A549 (cell line): ENCODE results near the gene TMEM232. TPM values are rescaled to one million over a fixed set of nuclear protein-coding genes. Genes with fewer than 3 reads are reported as not detected.
A peak's percentile ranks its signal among the peaks of the same experiment; 100 is the strongest.

Experiments
- ATAC-seq, 2 experiments: fragments of 200-7000 bp in 1 of 2; fragments of >200 bp in 1 of 2; cut with Nextera tagmentation in 1 of 2; cut with Tn5 transposase in 1 of 2; 3 replicates each; pipeline versions ENCODE4 v1.8.0 to v1.9.1; 2018 to 2020; ENCODE audit warnings: mild to moderate bottlenecking in 1 of 2, moderate library complexity in 1 of 2
- CTCF ChIA-PET: fragments of 300-600 bp; sonication (Branson Sonifier 250); formaldehyde crosslinking; extraction: SDS; loops from one replicate; lab custom pipeline; 2021; ENCODE audit warnings: antibody characterized with exemption, inconsistent platforms; lab: Yijun Ruan, JAX
- POLR2A ChIA-PET: fragments of 350-600 bp; formaldehyde crosslinking; extraction: SDS; loops from one replicate; lab custom pipeline; 2021; ENCODE audit warnings: antibody characterized with exemption, inconsistent platforms; lab: Yijun Ruan, JAX
- DNase-seq, 2 experiments: peaks; one replicate each; pipeline versions ENCODE4 v3.0.0 to v3.0.0-alpha.2; 2011 to 2016; ENCODE audit warnings: low read depth in 1 of 2, low spot score in 1 of 2
- FAIRE-seq: peaks from 2 replicates; lab custom pipeline; 2011; peaks lifted over from hg19 to GRCh38; lab: Jason Lieb, UNC
- H3K27ac ChIP-seq, 2 experiments: fragments of >200 bp; sonication (Bioruptor Twin); formaldehyde crosslinking; 3 replicates each; pipeline ENCODE4 v1.5.1; 2016 to 2017
- H3K4me1 ChIP-seq: fragments of >200 bp; sonication (Bioruptor Twin); formaldehyde crosslinking; 3 replicates; pipeline ENCODE4 v1.6.1; 2016
- H3K4me2 ChIP-seq: fragments of >200 bp; sonication (Bioruptor Twin); formaldehyde crosslinking; 3 replicates; pipeline ENCODE4 v1.6.1; 2016
- H3K4me3 ChIP-seq: fragments of >200 bp; sonication (Bioruptor Twin); formaldehyde crosslinking; 3 replicates; pipeline ENCODE4 v1.5.1; 2016
- H3K9me3 ChIP-seq: fragments of >200 bp; sonication (Bioruptor Twin); formaldehyde crosslinking; 3 replicates; pipeline ENCODE4 v1.6.1; 2016
- ATOH8 ChIP-seq: fragments of 250-450 bp; sonication (Bioruptor Pico); IDR thresholded peaks from 2 replicates; pipeline ENCODE4 v1.5.0; 2020; ENCODE audit warnings: low read depth, mild to moderate bottlenecking, moderate library complexity
- BCL3 ChIP-seq: fragments of >200 bp; sonication (Bioruptor Twin); formaldehyde crosslinking; IDR thresholded peaks from 3 replicates; pipeline ENCODE4 v1.6.1; 2016
- CHD2 ChIP-seq: fragments of 150-350 bp; IDR thresholded peaks from 2 replicates; pipeline ENCODE4 v1.6.1; 2014; ENCODE audit warnings: low read length; ENCODE audit not compliant: partially characterized antibody
- CHD4 ChIP-seq: fragments of 200-600 bp; sonication (generic); IDR thresholded peaks from 2 replicates; pipeline ENCODE4 v1.6.1; 2016; ENCODE audit warnings: antibody characterized with exemption, mild to moderate bottlenecking, borderline replicate concordance
- ELK1 ChIP-seq: fragments of 150-350 bp; IDR thresholded peaks from 2 replicates; pipeline ENCODE4 v1.6.1; 2014; ENCODE audit warnings: low read depth, mild to moderate bottlenecking, low read length
- EP300 ChIP-seq, 2 experiments: fragments of >200 bp; sonication (Bioruptor Twin); formaldehyde crosslinking; IDR thresholded peaks; 2 replicates in 1 of 2; 3 replicates in 1 of 2; pipeline ENCODE4 v1.6.1; 2016 to 2017
- FOSB ChIP-seq: fragments of 250-450 bp; sonication (Bioruptor Pico); IDR thresholded peaks from 2 replicates; pipeline ENCODE4 v1.5.0; 2020; ENCODE audit warnings: mild to moderate bottlenecking, moderate library complexity
- FOSL2 ChIP-seq, 2 experiments: fragments of 450-650 bp in 1 of 2; fragments of >200 bp in 1 of 2; sonication (Bioruptor Twin) in 1 of 2; formaldehyde crosslinking; IDR thresholded peaks; 2 replicates each; pipeline versions ENCODE4 v1.5.0 to v1.6.1; 2016 to 2020; ENCODE audit warnings: mild to moderate bottlenecking in 1 of 2, moderate library complexity in 1 of 2
- HES2 ChIP-seq: fragments of >200 bp; sonication (Bioruptor Twin); formaldehyde crosslinking; IDR thresholded peaks from 2 replicates; pipeline ENCODE4 v1.6.1; 2016
- JUN ChIP-seq, 2 experiments: fragments of >200 bp; sonication (Bioruptor Twin); formaldehyde crosslinking; IDR thresholded peaks; 2 replicates in 1 of 2; 3 replicates in 1 of 2; pipeline ENCODE4 v1.6.1; 2016 to 2017
- KDM5A ChIP-seq: fragments of 200-600 bp; sonication (generic); IDR thresholded peaks from 2 replicates; pipeline ENCODE4 v1.6.1; 2016; ENCODE audit warnings: antibody characterized with exemption, mild to moderate bottlenecking
- MAX ChIP-seq: IDR thresholded peaks from 2 replicates; pipeline ENCODE4 v1.6.1; 2012
- PBX3 ChIP-seq: IDR thresholded peaks from 2 replicates; pipeline ENCODE4 v1.6.1; 2012
- PHF8 ChIP-seq: fragments of 200-600 bp; sonication (generic); IDR thresholded peaks from 2 replicates; pipeline ENCODE4 v1.6.1; 2016; ENCODE audit warnings: low read depth, mild to moderate bottlenecking, antibody characterized with exemption, moderate library complexity, borderline replicate concordance
- RAD21 ChIP-seq, 2 experiments: fragments of >200 bp in 1 of 2; sonication (Bioruptor Twin) in 1 of 2; formaldehyde crosslinking in 1 of 2; IDR thresholded peaks in 1 of 2; conservative IDR thresholded peaks in 1 of 2; 2 replicates in 1 of 2; 3 replicates in 1 of 2; pipeline ENCODE4 v1.6.1; 2012 to 2018; ENCODE audit warnings: inconsistent platforms in 1 of 2
- REST ChIP-seq: fragments of 200-600 bp; sonication (generic); IDR thresholded peaks from 2 replicates; pipeline ENCODE4 v1.6.1; 2016; ENCODE audit warnings: antibody characterized with exemption, mild to moderate bottlenecking, moderate library complexity
- SMC3 ChIP-seq: fragments of >200 bp; sonication (Bioruptor Twin); formaldehyde crosslinking; IDR thresholded peaks from 3 replicates; pipeline ENCODE4 v1.6.1; 2018; ENCODE audit warnings: inconsistent platforms
- TFCP2L1 ChIP-seq: fragments of 250-450 bp; sonication (Bioruptor Pico); IDR thresholded peaks from 2 replicates; pipeline ENCODE4 v1.5.0; 2021; ENCODE audit warnings: mild to moderate bottlenecking
- USF2 ChIP-seq: fragments of 450-650 bp; IDR thresholded peaks from 2 replicates; pipeline ENCODE4 v1.6.1; 2014; ENCODE audit warnings: antibody characterized with exemption
- ZFP36 ChIP-seq: fragments of 450-650 bp; IDR thresholded peaks from 2 replicates; pipeline ENCODE4 v1.6.1; 2014; ENCODE audit warnings: borderline replicate concordance; ENCODE audit not compliant: partially characterized antibody
- WGBS: methylation state at CpG from one replicate; pipeline ENCODE4 v1.1.6; 2017; ENCODE audit errors: missing lambda C conversion rate; 5-methylcytosine and 5-hydroxymethylcytosine counted together
- polyA plus RNA-seq, 4 experiments: library from polyadenylated mRNA; depleted of rRNA in 3 of 4; stranded (reverse); fragments of >200 nt; fragmentation: RNase III in 1 of 4; extraction: RNeasy Plus Mini Kit Qiagen cat#74134 plus additional on column Dnase treatment in 1 of 4; gene quantifications; 2 replicates in 3 of 4; 3 replicates in 1 of 4; pipeline ENCODE4 v1.2.3, GENCODE V29; 2011 to 2017

TMEM232 gene
- polyA plus RNA-seq, 2 of the 4 experiments (the other 2 are of a cell fraction), result 0.12 to 0.39 TPM

- no peak for DNase-seq
- Histone ChIP-seq H3K4me3 (no peak overlapping the region), H3K4me2 (no peak overlapping the region), H3K9me3 (no peaks in the 10 kb centered on the region), H3K4me1 (no peaks in the 10 kb centered on the region), H3K27ac (no peak overlapping the region)
- CTCF ChIA-PET, result no interaction called here
- FAIRE-seq, result no peak
- TF ChIP-seq JUN (IDR thresholded peaks at IDR 0.05), result no peak
- TF ChIP-seq TFCP2L1 (CRISPR knock-in tag), result no peak
- TF ChIP-seq ELK1, result no peak
- no peak for TF ChIP-seq ZFP36
- TF ChIP-seq PHF8, result no peak
- no peak for TF ChIP-seq RAD21 (conservative IDR thresholded peaks at IDR 0.05 in 1 of 2, IDR thresholded peaks at IDR 0.05 in 1 of 2)
- no peak for TF ChIP-seq FOSB (CRISPR knock-in tag)
- no peak for TF ChIP-seq FOSL2 (IDR thresholded peaks at IDR 0.05)
- TF ChIP-seq FOSL2 (CRISPR knock-in tag; IDR thresholded peaks at IDR 0.05), result no peak
- TF ChIP-seq CHD2, result no peak
- TF ChIP-seq USF2, result no peak
- no peak for TF ChIP-seq MAX
- ATAC-seq, result no peak
- 25% methylated on average over 4 of the region's 4 CpGs for WGBS
- POLR2A ChIA-PET, result no interaction called here
These were observed 96.1 kb downstream of the TMEM232 start for GRCh38 chr5:110630350-110630749.

- 3% methylated on average over 2 of the region's 2 CpGs for WGBS
- FAIRE-seq, result no peak
- 0 out of 6 replicates have a peak, but pooled peaks of 1 of the 2 experiments have one; percentile 31 for ATAC-seq
- Histone ChIP-seq H3K9me3 (no peaks in the 10 kb centered on the region), H3K4me1 (no peaks in the 10 kb centered on the region), H3K4me3 (no peak overlapping the region), H3K27ac (no peak overlapping the region), H3K4me2 (no peak overlapping the region)
- POLR2A ChIA-PET, result no interaction called here
- peak; percentile 7 to 20 for DNase-seq
- no peak for TF ChIP-seq ATOH8 (CRISPR knock-in tag)
- TF ChIP-seq KDM5A, result no peak
- no peak for TF ChIP-seq REST
- TF ChIP-seq CHD4, result no peak
- TF ChIP-seq RAD21 (conservative IDR thresholded peaks at IDR 0.05 in 1 of 2, IDR thresholded peaks at IDR 0.05 in 1 of 2), result peak; percentile 51
- TF ChIP-seq MAX, result no peak
- TF ChIP-seq PBX3, result no peak
- TF ChIP-seq SMC3, result peak; percentile 59
- no peak for TF ChIP-seq EP300 (IDR thresholded peaks at IDR 0.05)
- TF ChIP-seq BCL3, result no peak
- no peak for TF ChIP-seq HES2
- CTCF ChIA-PET, result interaction anchor here (0.6 to 0.9 kb wide), 2 partner anchors 48 to 1034 kb away, joined by 3 read pairs; no protein-coding TSS in a partner anchor
These were observed 101.0 kb downstream of the TMEM232 start for GRCh38 chr5:110625376-110625999.
